G401 (cell line): ENCODE measurements around the gene SLC43A2. TPM values are rescaled to one million over a fixed set of nuclear protein-coding genes. Genes with fewer than 3 reads are reported as not detected.

Experiments used
- DNase-seq: peaks from one replicate; pipeline ENCODE4 v3.0.0-alpha.2; 2015; ENCODE audit warnings: low spot score
- in situ Hi-C: cut with HindIII; loops from 2 replicates; pipeline ENCODE4 v1.10.0; 2016; ENCODE audit warnings: low sequenced_read_pairs, mixed read lengths
- total RNA-seq: library from RNA; depleted of rRNA; stranded (reverse); fragments of >200 nt; shearing (Covaris generic); gene quantifications from 2 replicates; pipeline ENCODE4 v1.2.3, GENCODE V29; 2014

SLC43A2 gene
- total RNA-seq, 1 experiment from 2014 or later: 22.1 TPM

GRCh38 chr17:1626333-1626732 lies 2.3 kb downstream of the SLC43A2 start:
- DNase-seq: no peak
- in situ Hi-C loops: no loop called here

- in situ Hi-C loops: no loop called here
Measured at GRCh38 chr17:1625581-1625980, 3.1 kb downstream of the SLC43A2 start.

GRCh38 chr17:1625053-1625452 lies 3.6 kb downstream of the SLC43A2 start:
- DNase-seq: no peak
- in situ Hi-C loops: no loop called here

More at GRCh38 chr17:1625581-1625980, 3.1 kb downstream of the SLC43A2 start:
- peak; percentile 22 for DNase-seq

GRCh38 chr17:1624650-1625049 lies 4.0 kb downstream of the SLC43A2 start:
- no peak for DNase-seq
- in situ Hi-C loops: no loop called here

- DNase-seq: no peak
- in situ Hi-C loops: no loop called here
Measured at GRCh38 chr17:1623057-1623630, 5.5 kb downstream of the SLC43A2 start.

GRCh38 chr17:1621273-1621954 lies 7.2 kb downstream of the SLC43A2 start:
- in situ Hi-C loops: no loop called here
- DNase-seq: no peak

GRCh38 chr17:1620486-1620885 lies 8.1 kb downstream of the SLC43A2 start:
- no peak for DNase-seq
- in situ Hi-C loops: no loop called here

- in situ Hi-C loops: no loop called here
- peak; percentile 67 for DNase-seq
Measured at GRCh38 chr17:1617620-1618174, 10.9 kb downstream of the SLC43A2 start.

- in situ Hi-C loops: no loop called here
- DNase-seq: no peak
Measured at GRCh38 chr17:1616101-1616500, 12.5 kb downstream of the SLC43A2 start.

GRCh38 chr17:1612400-1612799 lies 16.2 kb downstream of the SLC43A2 start:
- in situ Hi-C loops: no loop called here
- no peak for DNase-seq

- in situ Hi-C loops: no loop called here
- DNase-seq: no peak
Measured at GRCh38 chr17:1611715-1612114, 16.9 kb downstream of the SLC43A2 start.

GRCh38 chr17:1608676-1609075 lies 20.0 kb downstream of the SLC43A2 start:
- in situ Hi-C loops: no loop called here
- no peak for DNase-seq

GRCh38 chr17:1607971-1608320 lies 20.7 kb downstream of the SLC43A2 start:
- in situ Hi-C loops: no loop called here
- no peak for DNase-seq

GRCh38 chr17:1606352-1606985 lies 22.2 kb downstream of the SLC43A2 start:
- in situ Hi-C loops: no loop called here
- peak; percentile 33 for DNase-seq

- in situ Hi-C loops: no loop called here
- DNase-seq: peak; percentile 37
Measured at GRCh38 chr17:1605681-1606351, 22.8 kb downstream of the SLC43A2 start.

- in situ Hi-C loops: no loop called here
- no peak for DNase-seq
Measured at GRCh38 chr17:1604831-1605528, 23.7 kb downstream of the SLC43A2 start.

GRCh38 chr17:1601571-1601970 lies 27.1 kb downstream of the SLC43A2 start:
- DNase-seq: no peak
- in situ Hi-C loops: no loop called here

GRCh38 chr17:1598399-1599095 lies 30.1 kb downstream of the SLC43A2 start:
- DNase-seq: no peak
- in situ Hi-C loops: no loop called here

- no peak for DNase-seq
- in situ Hi-C loops: no loop called here
Measured at GRCh38 chr17:1597861-1598342, 30.7 kb downstream of the SLC43A2 start.
